ENCODE measurements around the gene CACNB2. TPM values are rescaled to one million over a fixed set of nuclear protein-coding genes. Genes with fewer than 3 reads are reported as not detected.

CACNB2 gene
- total RNA-seq, 1 donor from 2014 or later = 3.5 TPM

GRCh38 chr10:18162021-18162627 lies 21.9 kb downstream of the CACNB2 start:
- H2AFZ ChIP-seq (replicated peaks) = no peak overlapping the region
- H3K4me3 Mint-ChIP-seq = no peak overlapping the region
- TF ChIP-seq EZH2phosphoT487 (IDR thresholded peaks at IDR 0.05) = no peak
- no peak for TF ChIP-seq CTCF (IDR thresholded peaks at IDR 0.05)
- TF ChIP-seq EZH2 (IDR thresholded peaks at IDR 0.05) = no peak
- H3K36me3 Mint-ChIP-seq = no peaks in the 10 kb centered on the region
- no peaks in the 10 kb centered on the region for H3K4me1 Mint-ChIP-seq
- H3K27me3 Mint-ChIP-seq (ENCODE audit: insufficient read depth, low read depth) = no peaks in the 10 kb centered on the region
- H3F3A ChIP-seq (ENCODE audit: low read depth) = no peaks in the 10 kb centered on the region
- H3K27ac ChIP-seq = no peak overlapping the region
- H3K4me3 ChIP-seq = no peak overlapping the region
- H3K9me3 ChIP-seq (ENCODE audit: low read depth) = no peaks in the 10 kb centered on the region
- no peak overlapping the region for H3K9ac ChIP-seq
- H4K20me1 ChIP-seq (ENCODE audit: low read depth) = no peaks in the 10 kb centered on the region
- no peaks in the 10 kb centered on the region for H3K79me2 ChIP-seq (ENCODE audit: low read depth)
- H3K4me2 ChIP-seq = no peak overlapping the region
- no peaks in the 10 kb centered on the region for H3K27me3 ChIP-seq
- DNase-seq (ENCODE audit: low spot score) = no peak
- H3K36me3 ChIP-seq = no peaks in the 10 kb centered on the region
- H3K9me3 Mint-ChIP-seq = no peaks in the 10 kb centered on the region
- no peaks in the 10 kb centered on the region for H3K4me1 ChIP-seq
- no peak overlapping the region for H3K27ac Mint-ChIP-seq

DNA sequence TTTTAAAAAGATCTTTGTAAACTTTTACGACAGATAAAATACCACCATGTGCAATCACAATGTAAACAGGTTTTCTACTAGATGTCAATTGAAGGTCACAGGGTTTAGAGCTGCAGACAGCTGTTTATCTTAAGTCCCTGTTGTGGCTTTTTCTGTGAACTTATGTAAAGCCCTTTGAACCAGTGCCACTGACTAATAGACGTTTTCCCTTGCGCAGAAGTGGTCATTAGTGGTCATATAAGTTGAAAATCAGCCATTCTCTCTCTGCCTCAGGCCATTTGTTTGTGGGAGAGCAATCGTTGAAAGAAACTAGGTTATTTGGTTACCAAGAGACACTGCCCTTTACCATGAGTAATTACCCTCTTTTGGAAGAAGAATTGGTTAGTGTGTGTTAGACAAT lies 23.9 kb downstream of the CACNB2 start:
- no peaks in the 10 kb centered on the region for H3K27me3 ChIP-seq
- H3K4me3 Mint-ChIP-seq = no peak overlapping the region
- peaks cover 2% of the 10 kb centered on the region for H3K27me3 Mint-ChIP-seq (ENCODE audit: insufficient read depth, low read depth)
- H3K27ac Mint-ChIP-seq = no peak overlapping the region
- H3K9me3 ChIP-seq (ENCODE audit: low read depth) = no peaks in the 10 kb centered on the region
- no peaks in the 10 kb centered on the region for H3K9me3 Mint-ChIP-seq
- no peaks in the 10 kb centered on the region for H3K36me3 Mint-ChIP-seq
- H3K4me2 ChIP-seq = no peak overlapping the region
- H3K4me1 Mint-ChIP-seq = no peaks in the 10 kb centered on the region
- TF ChIP-seq EZH2phosphoT487 (IDR thresholded peaks at IDR 0.05) (no peak), CTCF (IDR thresholded peaks at IDR 0.05) (no peak), EZH2 (IDR thresholded peaks at IDR 0.05) (no peak)
- no peak for DNase-seq (ENCODE audit: low spot score)
- no peak overlapping the region for H3K9ac ChIP-seq
- no peak overlapping the region for H3K27ac ChIP-seq
- no peaks in the 10 kb centered on the region for H4K20me1 ChIP-seq (ENCODE audit: low read depth)
- H3K4me1 ChIP-seq = no peaks in the 10 kb centered on the region
- H3K79me2 ChIP-seq (ENCODE audit: low read depth) = no peaks in the 10 kb centered on the region
- H3F3A ChIP-seq (ENCODE audit: low read depth) = no peaks in the 10 kb centered on the region
- H3K4me3 ChIP-seq = no peak overlapping the region
- no peak overlapping the region for H2AFZ ChIP-seq (replicated peaks)
- H3K36me3 ChIP-seq = no peaks in the 10 kb centered on the region

- no peak overlapping the region for H3K4me3 Mint-ChIP-seq
- TF ChIP-seq EZH2 (IDR thresholded peaks at IDR 0.05) (no peak), CTCF (IDR thresholded peaks at IDR 0.05) (no peak), EZH2phosphoT487 (IDR thresholded peaks at IDR 0.05) (no peak)
- H3F3A ChIP-seq (ENCODE audit: low read depth) = no peaks in the 10 kb centered on the region
- H3K9me3 ChIP-seq (ENCODE audit: low read depth) = no peaks in the 10 kb centered on the region
- no peak overlapping the region for H2AFZ ChIP-seq (replicated peaks)
- H4K20me1 ChIP-seq (ENCODE audit: low read depth) = no peaks in the 10 kb centered on the region
- no peak overlapping the region for H3K27ac Mint-ChIP-seq
- no peaks in the 10 kb centered on the region for H3K36me3 ChIP-seq
- no peaks in the 10 kb centered on the region for H3K27me3 ChIP-seq
- H3K4me1 Mint-ChIP-seq = no peaks in the 10 kb centered on the region
- no peak overlapping the region for H3K27ac ChIP-seq
- no peaks in the 10 kb centered on the region for H3K4me1 ChIP-seq
- H3K27me3 Mint-ChIP-seq (ENCODE audit: insufficient read depth, low read depth) = peaks cover 2% of the 10 kb centered on the region
- H3K4me2 ChIP-seq = no peak overlapping the region
- no peaks in the 10 kb centered on the region for H3K9me3 Mint-ChIP-seq
- H3K4me3 ChIP-seq = no peak overlapping the region
- no peak overlapping the region for H3K9ac ChIP-seq
- no peaks in the 10 kb centered on the region for H3K79me2 ChIP-seq (ENCODE audit: low read depth)
- DNase-seq (ENCODE audit: low spot score) = no peak
- no peaks in the 10 kb centered on the region for H3K36me3 Mint-ChIP-seq
Measured at GRCh38 chr10:18164748-18165361, 24.6 kb downstream of the CACNB2 start.

Data from neural progenitor cell (in vitro differentiated cells).